GM23248 (cell line): ENCODE measurements around the gene OPCML.

ENCODE experiments used
- EZH2 ChIP-seq: fragments of 200-600 bp; sonication (generic); IDR thresholded peaks from 2 replicates; pipeline ENCODE4 v1.6.1; 2018; ENCODE audit warnings: antibody characterized with exemption, mild to moderate bottlenecking; ENCODE audit not compliant: insufficient read depth, poor library complexity, severe bottlenecking
- EZH2phosphoT487 ChIP-seq: fragments of 200-600 bp; sonication (generic); IDR thresholded peaks from 2 replicates; pipeline ENCODE4 v1.6.1; 2018; ENCODE audit warnings: antibody characterized with exemption, moderate library complexity, mild to moderate bottlenecking, low read depth; ENCODE audit not compliant: insufficient read depth

DNA sequence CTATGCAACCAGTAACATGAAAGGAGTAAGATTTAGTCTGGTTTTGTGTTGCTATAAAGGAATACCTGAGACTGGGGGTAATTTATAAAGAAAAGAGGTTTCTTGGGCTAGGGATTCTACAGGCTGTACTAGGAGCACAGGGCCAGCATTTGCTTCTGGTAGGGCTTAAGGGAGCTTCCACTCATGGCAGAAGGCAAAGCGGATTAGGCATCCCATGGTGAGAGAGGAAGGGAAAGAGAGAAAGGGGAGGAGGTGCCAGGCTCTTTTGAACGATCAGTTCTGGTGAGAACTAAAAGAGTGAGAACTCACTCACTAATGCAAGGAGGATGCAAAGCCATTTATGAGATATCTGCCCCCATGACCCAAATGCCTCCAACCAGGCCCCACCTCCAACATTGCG, 283.2 kb downstream of the OPCML start:
- TF ChIP-seq EZH2phosphoT487, result no peak
- no peak for TF ChIP-seq EZH2
